Measurements from ENCODE around the gene SREBF1. TPM values are rescaled to one million over a fixed set of nuclear protein-coding genes. Genes with fewer than 3 reads are reported as not detected.

Gene SREBF1
- total RNA-seq, 1 donor from 2014 or later = 18.9 TPM

DNA sequence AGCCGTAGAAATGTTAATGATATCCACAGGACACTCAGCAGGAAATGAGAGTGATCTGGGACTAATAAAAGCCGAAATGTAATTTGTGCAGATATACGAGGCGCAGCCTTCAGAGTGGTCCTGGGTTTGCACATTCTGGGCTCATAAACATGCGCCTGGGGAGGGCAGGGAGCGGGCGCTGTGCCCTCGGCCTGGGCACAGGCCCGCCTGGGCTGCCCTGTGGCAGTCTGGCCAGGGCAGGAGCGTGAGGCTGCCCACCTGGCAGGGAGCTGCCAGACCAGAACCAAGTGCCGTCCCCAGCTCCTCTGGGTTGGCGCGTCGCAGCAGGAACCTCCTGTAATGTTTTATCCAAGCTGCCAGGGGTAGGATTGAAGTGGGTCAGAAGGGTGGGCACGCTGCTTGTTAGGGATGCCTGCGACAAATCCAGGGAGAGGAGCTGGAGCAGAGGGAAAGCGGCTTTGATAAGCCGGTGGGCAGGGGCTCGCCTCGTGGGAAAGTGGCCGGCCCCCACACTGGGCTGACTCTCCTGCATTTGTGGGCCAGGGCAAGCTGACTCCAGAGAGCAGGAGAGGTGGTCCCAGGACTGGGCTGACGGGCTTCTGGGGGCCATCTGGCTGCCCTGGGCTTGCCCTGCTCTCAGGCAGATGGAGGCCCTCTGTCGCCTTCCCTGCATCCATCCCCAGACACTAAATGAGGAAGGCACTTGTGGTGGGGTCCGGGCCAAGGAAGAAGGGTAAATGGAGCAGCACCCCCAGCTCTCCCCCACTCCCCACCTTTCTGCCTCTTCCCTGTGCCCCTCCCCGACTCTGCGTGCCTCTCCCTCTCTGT lies 45.9 kb downstream of the SREBF1 start:
- ATAC-seq = no peak

DNA sequence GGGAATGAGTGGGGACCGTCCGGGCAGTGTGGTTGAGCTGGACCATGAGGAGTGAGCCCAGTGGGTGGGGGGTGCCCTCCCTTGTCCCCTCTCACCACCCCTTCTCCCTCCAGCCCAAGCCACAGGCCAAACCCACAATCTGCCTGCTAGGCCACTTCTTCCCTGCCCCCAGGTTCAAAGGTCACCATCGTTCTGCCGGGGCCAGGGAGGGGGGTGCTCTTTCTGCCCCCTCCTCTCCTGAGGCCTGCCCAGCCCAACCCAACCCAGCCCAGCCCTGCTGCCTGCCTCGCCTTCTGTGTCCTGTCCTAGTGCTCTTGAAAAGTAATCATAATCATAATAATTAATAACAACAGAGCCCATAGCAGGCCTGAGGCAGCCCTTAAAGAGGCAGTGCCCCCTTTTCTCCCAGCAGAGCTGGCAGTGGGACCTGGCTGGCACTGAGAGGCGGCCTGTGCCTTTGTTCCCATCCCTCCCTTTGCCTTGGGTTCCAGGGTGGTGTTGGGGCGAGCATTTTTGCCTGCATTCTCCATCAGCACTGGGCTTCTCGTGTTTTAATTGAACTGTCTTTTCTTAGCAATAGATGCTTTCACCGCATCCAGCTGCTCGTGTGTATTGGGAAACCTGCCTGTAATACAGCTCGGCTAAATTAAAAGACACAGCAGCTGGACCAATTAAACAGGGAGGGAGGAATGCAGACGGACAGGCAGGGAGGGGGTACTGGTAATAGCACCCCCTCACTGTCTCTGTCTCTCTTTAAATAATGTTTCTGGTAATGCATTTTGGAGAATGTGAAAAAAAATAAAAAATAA lies 46.8 kb downstream of the SREBF1 start:
- DNase-seq (ENCODE audit: missing footprints) (no peak), ATAC-seq (no peak)
- intact Hi-C loops (cut with DNase I) = no loop called here

More for the DNA sequence above, 45.9 kb downstream of the SREBF1 start:
- intact Hi-C loops (cut with DNase I) = no loop called here
- DNase-seq (ENCODE audit: missing footprints) = no peak

DNA sequence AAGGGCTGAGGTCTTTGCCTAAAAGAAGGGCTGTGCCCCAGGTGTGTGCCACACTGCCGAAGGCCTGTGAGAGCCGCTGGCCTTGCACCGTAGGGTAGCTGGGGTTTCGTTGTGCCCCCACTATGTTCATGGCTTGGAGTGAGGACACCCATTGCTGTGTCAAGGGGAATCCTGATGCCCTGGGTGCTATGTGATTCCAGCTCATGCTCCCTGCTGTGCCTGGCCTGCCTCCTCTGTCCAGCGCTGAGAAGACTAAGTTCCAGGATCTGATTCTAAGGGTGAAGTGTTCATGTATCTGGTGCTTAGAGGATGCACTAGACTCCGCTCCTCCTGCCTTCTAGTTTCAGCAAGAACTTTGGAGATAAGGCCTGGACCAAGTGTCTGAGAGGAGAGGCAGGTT lies 47.4 kb downstream of the SREBF1 start:
- ATAC-seq = no peak
- DNase-seq (ENCODE audit: missing footprints) = no peak
- intact Hi-C loops (cut with DNase I) = no loop called here

DNA sequence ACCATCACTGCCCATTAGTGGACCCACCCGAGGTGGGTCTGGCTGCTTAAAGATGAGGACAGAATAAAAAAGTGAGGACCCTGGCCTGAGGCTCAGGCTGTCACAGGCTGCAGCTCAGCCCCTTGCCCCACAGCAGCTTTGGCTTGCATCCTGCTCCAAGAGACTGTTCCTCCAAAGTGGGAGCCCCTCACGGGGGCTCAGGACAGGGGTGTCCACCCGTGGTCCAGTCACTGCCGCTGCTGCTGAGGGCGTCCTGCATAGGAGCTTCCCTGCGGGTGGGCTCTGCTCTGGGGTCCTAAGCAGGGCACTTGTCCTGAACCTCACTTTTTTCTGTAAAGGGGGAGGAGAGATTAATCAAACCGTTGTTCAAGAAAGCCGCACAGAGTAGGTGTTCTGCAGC lies 47.8 kb downstream of the SREBF1 start:
- DNase-seq (ENCODE audit: missing footprints) = no peak
- ATAC-seq = no peak
- intact Hi-C loops (cut with DNase I) = no loop called here

DNA sequence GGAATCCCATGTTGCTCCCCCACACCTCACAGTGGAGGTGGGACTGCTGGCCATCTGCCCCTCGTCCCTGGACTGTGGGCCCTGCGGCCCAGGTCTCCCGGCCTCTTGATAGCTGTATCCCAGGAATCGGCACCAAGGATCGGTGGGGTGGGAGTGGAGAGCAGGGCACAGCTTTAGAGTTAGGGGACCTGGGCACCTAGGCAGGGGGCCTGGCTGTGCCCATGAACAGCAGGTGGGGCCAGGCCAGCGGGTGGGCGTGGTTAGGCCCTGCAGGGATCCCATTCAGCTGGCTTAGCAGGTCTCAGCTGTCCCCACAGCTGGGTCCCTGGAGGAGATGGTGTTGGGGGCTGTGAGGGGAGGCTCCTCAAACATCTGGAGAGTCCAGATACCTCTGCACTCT lies 49.2 kb downstream of the SREBF1 start:
- ATAC-seq (no peak), DNase-seq (ENCODE audit: missing footprints) (no peak)
- intact Hi-C loops (cut with DNase I) = no loop called here

DNA sequence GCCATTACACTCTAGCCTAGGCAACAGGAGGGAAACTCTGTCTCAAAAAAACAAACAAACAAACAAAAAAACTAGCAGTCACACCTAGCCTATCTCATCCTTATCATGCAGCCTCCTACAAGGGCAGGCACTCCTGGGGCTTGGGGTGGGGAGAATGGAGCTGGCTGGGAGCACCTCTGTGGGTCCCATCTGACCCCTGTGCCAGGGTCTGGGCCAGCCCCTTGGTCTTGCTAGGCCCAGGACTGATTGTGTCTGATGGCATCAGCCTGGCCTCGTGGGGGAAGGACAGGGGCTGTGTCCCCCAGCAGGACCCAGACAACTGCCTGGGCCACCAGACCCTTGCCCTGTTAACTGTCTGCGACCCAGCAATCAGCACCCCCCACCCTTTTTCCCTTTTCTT lies 49.8 kb downstream of the SREBF1 start:
- ATAC-seq (no peak), DNase-seq (ENCODE audit: missing footprints) (no peak)
- intact Hi-C loops (cut with DNase I) = no loop called here

DNA sequence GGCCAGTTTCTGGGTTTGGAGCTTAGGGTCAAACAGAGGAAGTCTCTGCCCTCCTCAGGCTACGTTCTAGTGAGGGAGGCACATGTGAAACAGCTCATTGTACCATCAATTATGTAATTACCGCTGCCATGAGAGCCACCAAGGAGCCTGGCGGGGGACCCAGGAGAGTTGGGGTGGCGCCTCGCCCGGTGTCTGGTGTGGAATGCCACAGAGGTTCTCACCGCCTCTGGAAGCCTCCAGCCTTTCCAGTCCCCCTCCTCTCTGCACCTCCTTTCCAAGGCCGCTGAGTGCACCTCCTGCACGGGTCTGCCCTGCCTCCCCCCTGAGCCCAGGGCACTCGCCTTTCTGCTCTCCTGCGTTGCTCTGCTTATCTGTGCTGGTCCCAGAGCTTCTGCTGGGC lies 51.4 kb downstream of the SREBF1 start:
- DNase-seq (ENCODE audit: missing footprints) (no peak), ATAC-seq (no peak)
- intact Hi-C loops (cut with DNase I) = no loop called here

DNA sequence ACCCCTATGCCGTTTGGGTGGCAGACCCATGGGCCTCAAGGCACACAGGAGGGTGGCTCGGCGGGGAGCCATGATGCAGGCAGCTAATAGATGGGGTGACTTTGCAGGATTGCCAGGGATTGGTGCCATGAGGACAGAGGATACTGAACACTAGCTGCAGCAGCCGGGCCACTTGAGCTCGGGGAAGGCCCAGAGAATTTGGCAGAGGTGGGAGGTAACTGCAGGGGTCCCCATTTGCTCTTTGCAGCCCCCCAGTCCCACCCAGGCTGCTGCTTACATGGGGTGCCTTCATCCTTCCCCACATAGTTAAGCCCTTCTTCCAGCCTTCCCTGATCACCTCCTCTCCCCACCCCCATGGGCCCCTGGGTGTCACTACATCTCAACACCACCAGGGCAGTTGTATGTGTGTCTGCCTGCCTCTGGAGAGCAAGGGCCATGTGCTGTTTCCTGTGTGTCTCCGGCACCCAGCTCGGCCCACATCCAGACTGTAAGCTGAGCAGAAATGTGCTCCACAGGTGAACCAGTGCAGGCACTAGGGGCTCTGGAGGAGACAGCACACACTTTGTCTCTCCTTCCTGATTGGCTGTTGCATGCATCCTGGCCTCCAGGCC lies 52.0 kb downstream of the SREBF1 start:
- DNase-seq (ENCODE audit: missing footprints) = no peak
- intact Hi-C loops (cut with DNase I) = no loop called here
- ATAC-seq = no peak

DNA sequence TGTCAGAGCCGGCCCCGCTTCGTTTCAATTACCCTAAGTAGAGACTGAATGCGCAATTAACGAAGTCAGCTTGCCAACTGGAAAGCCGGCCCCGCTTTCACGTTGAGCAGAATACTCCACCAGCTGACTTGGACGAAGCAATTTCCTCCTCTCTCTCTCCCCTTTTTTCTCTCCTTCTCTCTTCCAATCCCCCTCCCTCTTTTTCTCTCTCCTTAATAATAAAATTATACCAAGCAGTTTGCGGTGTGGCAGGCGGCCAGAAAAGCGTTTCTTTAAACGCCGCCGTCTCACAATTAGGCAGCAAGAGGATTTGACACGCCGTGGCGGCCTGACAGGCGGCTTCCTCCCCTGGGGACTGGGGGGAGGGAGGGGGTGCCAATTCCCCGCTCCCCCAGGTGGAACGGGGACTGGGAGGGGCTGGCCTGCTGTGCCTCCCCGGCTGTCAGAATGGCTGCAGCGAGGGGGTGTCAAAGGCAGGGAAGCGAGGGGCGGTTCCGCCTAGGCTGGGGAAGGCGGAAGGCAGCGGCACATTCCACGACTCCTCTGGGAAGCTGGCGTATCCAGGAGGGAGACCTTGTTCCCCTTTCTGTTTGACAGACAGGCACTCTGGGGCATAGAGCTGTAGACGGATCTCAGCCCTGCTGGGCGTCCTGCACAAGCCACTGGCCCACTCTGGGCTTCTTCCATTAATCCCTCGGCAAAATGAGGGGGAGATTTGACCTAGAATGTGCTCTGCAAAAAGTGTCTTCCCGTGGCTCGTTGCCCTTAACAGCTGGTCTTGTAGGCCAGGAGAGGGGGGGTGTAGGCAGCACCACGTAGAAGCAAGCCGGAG lies 52.7 kb downstream of the SREBF1 start:
- ATAC-seq = peak; percentile 8
- DNase-seq (ENCODE audit: missing footprints) = no peak
- intact Hi-C loops (cut with DNase I) = loop anchor here (2.0 kb wide), 3 partner anchors 31 to 101 kb away; no protein-coding TSS in a partner anchor

DNA sequence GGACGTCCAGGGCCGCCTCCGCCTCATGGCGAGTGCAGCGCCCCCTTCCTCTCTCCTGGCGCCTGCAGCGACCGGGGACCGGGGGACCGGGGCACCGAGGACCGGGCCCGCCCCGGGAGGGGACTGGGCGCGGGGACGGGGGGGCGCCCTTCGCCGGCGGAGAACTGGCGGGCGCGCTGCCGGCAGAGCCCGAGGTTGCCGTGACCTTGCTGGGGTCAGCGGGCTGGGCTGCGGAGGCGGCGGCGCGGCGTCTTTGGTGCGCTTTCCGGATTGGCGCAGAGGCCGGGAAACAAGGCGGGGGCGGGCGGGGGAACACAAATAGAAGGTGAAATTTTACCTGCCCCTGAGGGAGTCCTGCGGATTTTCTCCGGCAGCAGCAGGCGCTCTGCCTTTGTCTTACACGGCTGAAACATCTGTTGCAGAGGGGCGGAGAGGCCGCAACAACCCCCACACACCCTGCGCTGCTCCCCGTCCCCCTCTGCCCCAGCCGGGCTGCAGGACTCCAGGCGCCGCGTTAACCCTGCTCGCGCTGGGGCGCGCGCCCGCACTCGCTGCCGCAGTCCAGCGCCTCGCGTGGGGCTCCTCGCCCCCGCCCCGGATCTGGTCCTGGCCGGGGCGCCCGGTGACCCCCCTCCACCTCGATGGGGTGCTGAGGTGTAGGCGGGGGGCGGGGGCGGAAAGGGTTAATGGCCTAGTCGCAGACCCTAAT lies 53.5 kb downstream of the SREBF1 start:
- ATAC-seq (peak; percentile 37), DNase-seq (ENCODE audit: missing footprints) (no peak)
- intact Hi-C loops (cut with DNase I) = loop anchor here (2.0 kb wide), 3 partner anchors 30 to 100 kb away; no protein-coding TSS in a partner anchor

DNA sequence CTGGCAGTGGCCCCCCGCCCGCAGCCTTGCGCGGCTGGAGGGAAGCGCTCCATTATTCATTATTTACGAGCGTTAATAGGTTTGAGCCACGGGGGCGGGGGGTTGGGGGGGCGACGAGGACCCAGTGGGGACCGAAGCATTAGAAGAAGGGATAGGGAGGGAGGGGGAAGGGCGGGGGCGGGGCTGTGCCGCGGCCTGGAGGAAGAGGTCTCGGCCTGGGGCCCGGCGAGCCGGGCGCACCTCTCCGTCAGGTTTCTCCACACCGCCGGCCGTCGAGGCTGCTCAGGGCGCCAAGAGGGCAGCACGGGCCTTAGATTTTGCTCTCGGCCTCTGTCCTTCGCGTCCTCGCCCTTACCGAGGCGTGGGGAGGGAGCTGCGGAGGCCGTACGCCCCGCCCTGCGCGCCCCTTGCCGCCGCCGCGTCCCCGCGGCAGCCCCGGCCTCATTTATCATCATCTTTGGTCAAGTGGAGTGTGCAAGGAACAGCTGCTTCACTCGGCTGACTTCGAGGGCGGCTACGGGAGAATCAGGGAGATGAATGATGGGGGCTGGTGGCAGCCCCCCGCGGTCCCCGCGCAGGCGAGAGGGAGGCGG lies 54.2 kb downstream of the SREBF1 start:
- ATAC-seq (peak; percentile 4), DNase-seq (ENCODE audit: missing footprints) (no peak)
- intact Hi-C loops (cut with DNase I) = loop anchor here (2.0 kb wide), 3 partner anchors 30 to 100 kb away; no protein-coding TSS in a partner anchor

DNA sequence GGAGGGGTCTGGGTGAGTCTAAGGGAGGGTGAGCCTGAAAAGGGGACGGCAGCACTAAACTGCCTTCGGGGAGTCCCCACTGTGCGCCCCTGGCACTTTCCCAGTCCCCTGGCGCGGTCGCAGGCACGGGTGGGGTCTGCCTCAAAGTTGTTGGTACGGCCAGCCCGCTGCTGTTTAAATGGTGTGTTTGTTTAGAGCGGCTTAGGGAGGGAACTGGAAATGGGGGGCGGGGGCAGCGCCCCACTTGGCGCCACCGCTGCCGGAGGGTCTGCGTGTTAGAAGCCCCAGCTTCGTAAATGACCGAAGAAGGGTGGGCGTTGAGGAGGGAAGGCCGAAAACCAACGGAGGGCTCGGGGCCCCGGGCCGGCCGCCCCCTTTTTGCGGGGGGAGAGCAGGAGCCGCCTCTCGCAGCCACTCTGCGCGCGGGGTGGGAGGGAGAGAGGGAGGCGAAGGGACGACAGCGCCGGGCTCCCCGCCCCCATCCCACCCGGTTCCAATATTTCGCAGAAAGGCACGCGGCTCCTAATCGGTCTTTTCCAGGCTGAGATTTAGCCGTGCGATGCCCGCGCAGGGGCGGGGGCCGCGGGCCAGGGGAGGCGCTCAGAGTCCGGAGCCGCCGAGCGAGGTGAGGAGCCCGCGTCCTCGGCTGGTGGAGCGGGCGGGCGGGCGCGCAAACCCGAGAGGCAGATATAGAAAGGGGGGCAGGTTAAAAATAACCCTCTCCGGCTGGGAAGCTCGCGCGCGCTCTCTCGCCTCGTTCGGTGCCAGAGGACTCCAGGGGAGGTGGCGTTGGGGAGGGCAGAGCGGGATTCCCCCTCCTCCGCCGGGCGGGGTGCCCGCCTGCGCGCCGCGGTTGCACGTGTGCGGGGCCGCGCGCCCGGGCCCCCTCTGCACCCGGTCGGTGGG lies 54.9 kb downstream of the SREBF1 start:
- intact Hi-C loops (cut with DNase I) = loop anchor here (2.0 kb wide), 3 partner anchors 29 to 99 kb away; no protein-coding TSS in a partner anchor
- DNase-seq (ENCODE audit: missing footprints) (peak; percentile 85), ATAC-seq (peak; percentile 69)

DNA sequence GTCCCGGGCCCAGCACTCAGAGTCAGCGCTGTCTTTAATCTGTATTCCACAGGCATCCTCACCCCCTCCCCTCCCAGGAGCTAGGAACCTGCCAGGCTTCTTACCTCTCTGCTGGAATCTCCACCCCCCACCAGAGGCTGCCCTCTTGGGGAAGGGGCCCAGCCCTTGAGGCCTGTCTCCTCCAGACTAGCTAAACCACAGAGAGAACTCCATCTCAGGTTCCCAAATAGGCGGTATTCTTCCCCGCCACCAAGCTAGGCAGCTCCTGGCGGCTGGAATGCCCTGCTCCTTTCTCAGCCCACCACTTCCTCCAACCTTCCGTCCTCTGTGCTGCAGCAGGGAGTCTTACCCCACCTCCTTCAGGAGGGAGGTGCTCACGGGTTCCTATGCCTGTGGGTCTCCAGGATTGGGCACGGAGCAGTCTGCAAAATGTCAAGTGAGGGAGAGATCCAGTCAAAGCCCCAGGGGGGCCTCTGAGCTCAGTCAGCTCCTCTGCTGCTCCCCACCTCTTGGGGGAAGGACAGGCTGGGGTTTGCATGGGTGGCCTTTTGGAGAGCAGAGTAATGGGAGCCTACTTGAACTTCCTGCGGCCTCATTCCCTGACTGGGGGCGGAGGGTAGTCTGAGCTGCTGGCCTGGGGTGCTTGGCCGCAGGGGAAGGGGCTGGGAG lies 55.7 kb downstream of the SREBF1 start:
- ATAC-seq (no peak), DNase-seq (ENCODE audit: missing footprints) (no peak)
- intact Hi-C loops (cut with DNase I) = no loop called here

DNA sequence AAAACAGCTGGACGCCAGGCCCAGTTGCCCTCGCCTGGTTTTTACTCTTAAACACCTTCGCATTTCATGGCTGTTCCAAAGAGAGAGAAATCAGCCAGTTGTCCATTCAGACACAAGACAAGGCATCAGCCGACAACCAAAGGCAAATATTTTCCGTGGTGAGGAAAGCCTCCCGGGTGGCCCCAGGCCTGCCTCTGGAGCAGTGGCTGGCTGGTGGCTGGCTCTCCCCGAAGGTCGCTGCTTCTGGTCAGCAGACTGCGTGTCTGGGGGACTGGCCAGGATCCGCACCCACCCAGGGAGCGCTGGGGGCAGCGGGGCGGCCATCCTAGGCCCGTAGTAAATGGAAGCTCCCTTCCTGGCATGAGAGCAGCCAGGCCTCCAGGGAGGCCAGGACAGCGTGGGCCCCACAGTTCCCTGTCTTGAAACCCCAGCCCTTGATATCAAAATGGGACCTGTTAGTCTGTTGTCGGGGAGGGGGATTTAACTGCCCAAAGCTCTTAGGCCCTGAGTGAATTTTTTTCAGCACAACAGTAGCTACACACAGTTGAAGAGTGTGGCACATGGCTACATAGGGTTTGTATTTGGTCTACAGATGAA lies 57.7 kb downstream of the SREBF1 start:
- ATAC-seq (peak; percentile 9), DNase-seq (ENCODE audit: missing footprints) (no peak)
- intact Hi-C loops (cut with DNase I) = no loop called here

DNA sequence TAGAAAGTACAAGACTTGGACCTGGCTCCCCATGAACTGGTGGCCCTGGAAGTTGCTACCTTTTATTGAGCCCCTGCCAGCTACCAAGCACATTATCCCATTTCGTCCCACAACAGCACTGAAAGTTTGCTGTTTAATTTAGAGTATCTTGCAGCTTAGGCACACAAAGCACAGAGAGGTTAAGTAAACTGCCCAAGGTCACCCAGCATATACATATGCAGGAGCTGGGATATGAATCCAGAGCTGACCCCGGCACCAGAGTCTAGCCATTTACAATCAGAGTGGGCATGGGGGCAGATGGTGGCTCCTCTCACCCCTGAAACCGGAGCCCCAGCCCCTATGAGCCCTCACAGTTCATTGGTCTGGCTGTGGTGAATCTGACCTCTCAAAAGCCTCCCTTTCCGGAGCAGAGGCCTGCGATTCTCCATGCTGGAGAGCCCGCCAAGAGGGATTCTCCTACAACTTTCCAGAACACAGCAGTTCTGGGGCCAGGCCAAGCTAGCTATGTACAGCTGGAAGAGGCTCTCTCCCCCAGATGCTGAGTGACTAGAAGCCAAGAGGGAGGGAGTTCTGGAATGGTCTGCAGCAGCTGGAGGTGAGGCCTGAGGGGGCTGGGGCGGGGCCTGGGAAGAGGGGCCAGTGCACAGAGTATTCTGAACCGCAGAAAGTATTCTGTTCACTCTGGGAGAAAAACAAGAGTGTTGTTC lies 58.3 kb downstream of the SREBF1 start:
- peak; percentile 91 for DNase-seq (ENCODE audit: missing footprints)
- ATAC-seq = peak; percentile 51
- intact Hi-C loops (cut with DNase I) = no loop called here

Data from Right ventricle myocardium inferior (tissue), 1 donor.